OCI-LY1 (cell line): ENCODE results near the gene PSMD6.

Experiments used
- H2AFZ ChIP-seq: fragments of 200-600 bp; sonication (generic), shearing (Covaris generic); 2 replicates; pipeline ENCODE4 v1.6.0; 2014; ENCODE audit warnings: antibody characterized with exemption, mild to moderate bottlenecking, low read length
- H3F3A ChIP-seq: fragments of 200-600 bp; sonication (generic), shearing (Covaris generic); 2 replicates; pipeline ENCODE4 v1.6.0; 2014; ENCODE audit warnings: mild to moderate bottlenecking, antibody characterized with exemption, low read length, moderate library complexity; ENCODE audit not compliant: insufficient read depth
- H3K27ac ChIP-seq: fragments of 200-600 bp; sonication (generic); 2 replicates; pipeline ENCODE4 v1.5.1; 2014; ENCODE audit warnings: low read length, mixed run types, mild to moderate bottlenecking, low read depth; ENCODE audit not compliant: poor library complexity, severe bottlenecking
- H3K27me3 ChIP-seq: fragments of 200-600 bp; sonication (generic); 2 replicates; pipeline ENCODE4 v1.6.0; 2014; ENCODE audit warnings: antibody characterized with exemption, mild to moderate bottlenecking, low read length, moderate library complexity; ENCODE audit not compliant: insufficient read depth
- H3K36me3 ChIP-seq: fragments of 200-600 bp; sonication (generic); 2 replicates; pipeline ENCODE4 v1.6.1; 2014; ENCODE audit warnings: mild to moderate bottlenecking, antibody characterized with exemption, low read length, moderate library complexity, mixed read lengths; ENCODE audit not compliant: insufficient read depth
- H3K4me1 ChIP-seq: fragments of 200-600 bp; sonication (generic); 2 replicates; pipeline ENCODE4 v1.5.1; 2014; ENCODE audit warnings: mild to moderate bottlenecking, low read length, moderate library complexity; ENCODE audit not compliant: insufficient read depth, severe bottlenecking
- H3K4me2 ChIP-seq: fragments of 200-600 bp; sonication (generic), shearing (Covaris generic); 2 replicates; pipeline ENCODE4 v1.6.1; 2014; ENCODE audit warnings: low read length
- H3K4me3 ChIP-seq: fragments of 200-600 bp; sonication (generic); 2 replicates; pipeline ENCODE4 v1.5.1; 2014; ENCODE audit warnings: low read length, low read depth, mild to moderate bottlenecking, mixed read lengths; ENCODE audit not compliant: poor library complexity, severe bottlenecking
- H3K79me2 ChIP-seq: fragments of 200-600 bp; shearing (Covaris generic); 2 replicates; pipeline ENCODE4 v1.6.1; 2016; ENCODE audit warnings: mixed run types, low read length, mixed read lengths; ENCODE audit not compliant: insufficient read depth
- H3K9ac ChIP-seq: fragments of 200-600 bp; sonication (generic), shearing (Covaris generic); 2 replicates; pipeline ENCODE4 v1.6.1; 2014; ENCODE audit warnings: mild to moderate bottlenecking, low read length, mixed read lengths
- H3K9me2 ChIP-seq: fragments of 200-600 bp; sonication (generic), shearing (Covaris generic); 2 replicates; pipeline ENCODE4 v1.6.1; 2014; ENCODE audit warnings: low read depth, mild to moderate bottlenecking, low read length, mixed read lengths
- H3K9me3 ChIP-seq: fragments of 200-600 bp; shearing (Covaris generic); 2 replicates; pipeline ENCODE4 v1.6.1; 2014; ENCODE audit warnings: low read length, mixed read lengths
- H4K20me1 ChIP-seq: fragments of 200-600 bp; sonication (generic), shearing (Covaris generic); 2 replicates; pipeline ENCODE4 v1.6.0; 2016; ENCODE audit warnings: mild to moderate bottlenecking, low read length; ENCODE audit not compliant: insufficient read depth
- EZH2 ChIP-seq: fragments of 200-600 bp; sonication (generic), shearing (Covaris generic); IDR thresholded peaks from 2 replicates; pipeline ENCODE4 v1.8.0; 2017; ENCODE audit warnings: borderline replicate concordance, mixed run types, mild to moderate bottlenecking, antibody characterized with exemption, low read length, moderate library complexity, mixed read lengths
- TF ChIP-seq, protein P1 (sequence below): fragments of 200-600 bp; sonication (generic), shearing (Covaris generic); IDR thresholded peaks from 2 replicates; pipeline ENCODE4 v1.5.1; 2017; ENCODE audit warnings: mild to moderate bottlenecking, antibody characterized with exemption, low read length, moderate library complexity, mixed read lengths

Gene PSMD6

GRCh38 chr3:63975723-63976122 lies 47.6 kb downstream of the PSMD6 start:
- H3K79me2 ChIP-seq, result peaks cover 9% of the 10 kb centered on the region; the same call in 1 of the 2 replicates
- H3K9me2 ChIP-seq, result no peaks in the 10 kb centered on the region
- peaks cover 54% of the 10 kb centered on the region for H3K36me3 ChIP-seq
- H2AFZ ChIP-seq, result no peak overlapping the region
- H3K9me3 ChIP-seq, result no peaks in the 10 kb centered on the region
- no peak overlapping the region for H3K4me2 ChIP-seq
- H3K27ac ChIP-seq, result no peak overlapping the region
- TF ChIP-seq EZH2, result no peak
- TF ChIP-seq, protein P1, sequence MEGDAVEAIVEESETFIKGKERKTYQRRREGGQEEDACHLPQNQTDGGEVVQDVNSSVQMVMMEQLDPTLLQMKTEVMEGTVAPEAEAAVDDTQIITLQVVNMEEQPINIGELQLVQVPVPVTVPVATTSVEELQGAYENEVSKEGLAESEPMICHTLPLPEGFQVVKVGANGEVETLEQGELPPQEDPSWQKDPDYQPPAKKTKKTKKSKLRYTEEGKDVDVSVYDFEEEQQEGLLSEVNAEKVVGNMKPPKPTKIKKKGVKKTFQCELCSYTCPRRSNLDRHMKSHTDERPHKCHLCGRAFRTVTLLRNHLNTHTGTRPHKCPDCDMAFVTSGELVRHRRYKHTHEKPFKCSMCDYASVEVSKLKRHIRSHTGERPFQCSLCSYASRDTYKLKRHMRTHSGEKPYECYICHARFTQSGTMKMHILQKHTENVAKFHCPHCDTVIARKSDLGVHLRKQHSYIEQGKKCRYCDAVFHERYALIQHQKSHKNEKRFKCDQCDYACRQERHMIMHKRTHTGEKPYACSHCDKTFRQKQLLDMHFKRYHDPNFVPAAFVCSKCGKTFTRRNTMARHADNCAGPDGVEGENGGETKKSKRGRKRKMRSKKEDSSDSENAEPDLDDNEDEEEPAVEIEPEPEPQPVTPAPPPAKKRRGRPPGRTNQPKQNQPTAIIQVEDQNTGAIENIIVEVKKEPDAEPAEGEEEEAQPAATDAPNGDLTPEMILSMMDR, result no peak
- H4K20me1 ChIP-seq, result no peaks in the 10 kb centered on the region
- H3K4me1 ChIP-seq, result no peaks in the 10 kb centered on the region
- H3K27me3 ChIP-seq, result no peaks in the 10 kb centered on the region
- no peak overlapping the region for H3K9ac ChIP-seq
- no peaks in the 10 kb centered on the region for H3F3A ChIP-seq
- H3K4me3 ChIP-seq, result no peak overlapping the region

GRCh38 chr3:63974451-63974850 lies 48.8 kb downstream of the PSMD6 start:
- Histone ChIP-seq H3F3A (no peaks in the 10 kb centered on the region), H3K27me3 (no peaks in the 10 kb centered on the region), H3K4me2 (no peak overlapping the region), H2AFZ (no peak overlapping the region), H3K79me2 (peaks cover 16% of the 10 kb centered on the region), H3K4me1 (no peaks in the 10 kb centered on the region), H4K20me1 (no peaks in the 10 kb centered on the region), H3K27ac (no peak overlapping the region), H3K4me3 (no peak overlapping the region), H3K9me2 (no peaks in the 10 kb centered on the region), H3K36me3 (peaks cover 41% of the 10 kb centered on the region; the same call in 1 of the 2 replicates), H3K9me3 (no peaks in the 10 kb centered on the region), H3K9ac (no peak overlapping the region)
- TF ChIP-seq EZH2, result no peak
- TF ChIP-seq, protein P1, result no peak

DNA sequence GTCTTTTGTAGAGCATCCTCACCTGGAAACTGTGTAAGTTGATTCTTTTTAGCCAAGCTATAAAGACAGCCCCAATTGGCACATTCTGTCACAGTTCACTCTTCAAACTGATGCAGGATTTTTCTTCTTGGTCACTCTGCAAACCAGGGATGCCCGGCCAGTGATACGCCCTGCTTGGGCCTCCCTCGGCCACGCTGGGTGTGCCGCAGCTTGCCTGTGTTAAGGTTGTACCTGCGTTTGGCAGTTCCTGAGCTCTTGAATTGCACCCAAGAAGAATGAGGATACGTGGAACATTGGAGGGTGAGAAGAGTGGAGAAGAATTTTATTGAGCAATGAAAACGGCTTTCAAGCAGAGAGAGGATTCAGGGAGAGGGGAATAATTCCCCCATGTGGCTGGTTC lies 49.9 kb downstream of the PSMD6 start:
- Histone ChIP-seq H3K4me3 (no peak overlapping the region), H3K27me3 (no peaks in the 10 kb centered on the region), H3F3A (no peaks in the 10 kb centered on the region), H3K9ac (no peak overlapping the region), H3K79me2 (peaks cover 26% of the 10 kb centered on the region), H2AFZ (no peak overlapping the region), H3K4me1 (peaks cover 9% of the 10 kb centered on the region), H3K27ac (no peak overlapping the region), H3K9me3 (no peaks in the 10 kb centered on the region), H3K36me3 (peaks cover 35% of the 10 kb centered on the region; the same call in 1 of the 2 replicates), H3K9me2 (no peaks in the 10 kb centered on the region), H3K4me2 (no peak overlapping the region), H4K20me1 (no peaks in the 10 kb centered on the region)
- TF ChIP-seq, protein P1, result no peak
- TF ChIP-seq EZH2, result no peak
